NCI-H2081 treated with DMSO at 0.1 percent for 48 hours (cell line): Measurements from ENCODE around the gene SBF2.

Experiments used
- DNase-seq: peaks from one replicate; lab custom pipeline; 2025; lab: John Stamatoyannopoulos, UW

Gene SBF2

DNA sequence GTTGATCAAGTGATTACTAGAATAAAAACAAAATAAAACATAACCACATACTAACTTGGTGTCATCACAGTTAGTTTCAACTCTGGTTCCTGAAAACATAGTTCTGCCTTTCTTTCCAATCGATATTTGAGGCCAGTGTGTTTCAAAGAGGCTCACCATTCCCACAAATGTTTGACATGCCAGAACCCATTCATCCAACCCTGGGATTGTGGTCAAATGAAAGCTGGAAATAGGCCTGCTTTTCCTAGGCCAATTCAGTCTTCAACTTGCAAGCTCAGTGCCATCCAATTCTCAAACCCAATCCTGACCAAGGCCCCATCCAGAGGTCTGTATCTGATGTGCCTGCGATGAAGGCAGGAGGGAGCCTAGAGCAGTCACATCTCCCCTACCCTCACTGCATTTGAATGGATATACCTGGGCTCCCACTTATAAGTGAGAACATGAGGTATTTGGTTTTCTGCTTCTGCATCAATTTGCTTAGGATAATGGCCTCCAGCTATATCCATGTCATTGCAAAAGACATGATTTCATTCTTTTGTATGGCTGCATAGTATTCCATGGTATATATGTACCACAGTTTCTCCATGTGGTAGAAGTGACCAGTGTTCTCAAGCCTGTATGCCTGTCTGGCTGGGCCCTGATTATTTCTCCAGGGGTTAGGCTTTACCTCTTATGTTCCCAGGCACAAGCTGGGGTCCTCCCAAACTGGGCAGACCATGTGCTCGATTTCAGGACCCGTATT is 486.9 kb downstream of the SBF2 start:
- DNase-seq = no peak

DNA sequence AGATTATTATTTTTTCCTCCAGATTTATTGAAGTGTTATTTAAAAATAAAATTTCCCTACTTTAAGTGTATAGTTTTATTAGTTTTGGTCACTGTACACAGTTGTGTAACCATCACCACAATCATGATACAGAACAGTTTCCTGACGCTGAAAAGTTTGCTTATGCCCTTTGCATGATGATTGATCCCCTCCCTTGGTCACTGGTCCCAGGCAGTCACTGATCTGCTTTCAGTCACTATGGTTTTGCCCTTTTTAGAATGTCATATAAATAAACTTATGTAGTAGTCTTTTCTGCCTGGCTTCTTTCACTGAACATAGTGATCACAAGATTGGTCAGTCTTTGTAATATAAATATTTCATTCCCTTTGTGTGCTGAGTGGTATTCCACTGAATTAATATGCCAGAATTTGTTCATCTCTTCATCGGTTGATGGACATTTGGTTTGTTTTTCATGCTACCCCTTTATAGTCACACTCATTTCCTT is 489.6 kb downstream of the SBF2 start:
- no peak for DNase-seq

DNA sequence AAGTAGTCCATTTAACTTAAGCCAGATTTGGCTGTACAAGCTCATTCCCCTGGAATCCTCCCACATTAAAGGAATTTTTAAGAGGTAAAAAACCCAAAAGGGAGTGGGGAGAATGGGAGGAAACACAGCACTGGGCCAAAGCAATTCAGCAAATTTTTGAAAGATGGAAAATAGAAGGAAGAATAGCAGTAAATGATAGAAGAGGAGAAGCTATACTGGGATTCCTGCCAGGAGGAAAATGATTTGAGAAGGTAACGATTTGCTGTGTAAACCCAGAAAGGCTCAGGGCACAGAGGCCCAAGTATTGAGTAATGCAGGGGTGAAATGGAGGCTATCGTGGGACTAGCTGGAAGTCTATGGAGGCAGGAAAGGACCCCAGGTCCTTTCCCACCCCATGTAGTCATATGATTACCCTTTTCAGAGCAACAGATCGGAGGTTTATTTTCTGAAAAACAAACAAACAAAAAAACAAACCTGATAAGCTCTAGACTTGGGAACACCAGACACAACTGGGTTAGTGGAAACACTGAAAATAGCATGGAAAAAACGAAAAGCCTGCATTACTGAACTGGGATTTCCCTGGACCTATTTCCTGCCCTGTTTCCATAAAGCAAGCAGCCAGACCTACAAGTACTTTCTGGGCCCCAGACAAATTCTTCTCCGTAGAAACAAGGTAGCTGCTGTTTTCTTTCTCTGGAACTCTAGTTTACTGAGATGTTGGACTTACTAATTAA is 490.2 kb downstream of the SBF2 start:
- DNase-seq = no peak

DNA sequence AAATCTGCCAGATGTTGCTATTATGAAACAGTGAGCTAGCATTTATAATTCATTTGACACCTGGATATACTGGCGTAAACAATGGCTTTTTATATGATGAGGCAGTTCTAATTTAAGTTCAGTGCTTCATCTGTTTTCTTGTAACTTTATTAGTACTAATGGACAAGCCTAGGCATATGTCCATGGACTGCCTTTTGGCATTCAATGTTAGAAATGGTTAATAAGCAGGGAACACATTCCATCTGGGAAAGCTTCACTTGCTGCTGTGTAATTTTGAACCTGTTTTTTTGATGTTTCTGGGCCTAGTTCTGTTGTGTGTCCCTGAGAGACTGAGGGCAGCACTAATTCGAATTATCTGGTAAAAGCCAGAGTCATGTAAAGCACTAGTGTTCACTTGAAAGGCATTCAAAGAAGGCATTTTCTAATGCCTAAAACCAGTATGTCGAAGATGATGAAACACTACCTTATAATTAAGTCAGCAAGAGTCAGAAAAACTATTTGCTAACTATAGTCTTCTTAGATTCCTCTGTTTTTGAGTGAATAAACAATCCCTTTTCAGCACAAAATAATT is 491.6 kb downstream of the SBF2 start:
- no peak for DNase-seq

DNA sequence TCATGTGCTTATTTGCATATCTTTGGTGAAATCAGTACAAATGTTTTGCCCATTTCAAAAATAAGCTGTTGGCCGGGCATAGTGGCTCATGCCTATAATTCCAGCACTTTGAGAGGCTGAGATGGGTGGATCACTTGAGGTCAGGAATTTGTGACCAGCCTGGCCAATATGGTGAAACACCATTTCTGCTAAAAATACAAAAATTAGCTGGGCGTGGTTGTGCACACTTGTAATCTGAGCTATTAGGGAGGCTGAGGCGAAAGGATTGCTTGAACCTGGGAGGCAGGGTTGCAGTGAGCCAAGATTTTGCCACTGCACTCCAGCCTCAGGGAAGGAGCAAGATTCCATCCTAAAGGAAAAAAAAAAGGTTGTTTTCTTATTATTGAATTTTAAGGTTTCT is 494.1 kb downstream of the SBF2 start:
- no peak for DNase-seq

DNA sequence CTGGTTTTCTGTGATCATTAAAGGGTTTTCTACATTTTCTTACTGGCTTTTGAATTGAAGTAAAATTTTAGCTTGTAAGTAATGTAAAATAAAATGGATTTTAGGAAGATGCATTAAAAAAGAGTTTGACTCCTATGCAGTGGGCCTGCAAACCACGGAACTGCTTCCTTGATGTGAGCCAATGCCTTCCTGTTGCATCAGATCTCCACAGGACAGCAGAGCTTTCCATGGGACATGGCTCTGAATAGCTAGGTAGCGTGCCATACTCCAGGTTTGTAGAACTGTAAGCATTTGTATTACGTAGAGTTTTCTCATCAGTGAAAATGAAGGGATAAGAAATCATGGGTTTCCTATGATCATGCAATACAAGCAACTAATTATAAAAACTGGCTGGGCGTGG is 496.7 kb downstream of the SBF2 start:
- no peak for DNase-seq

DNA sequence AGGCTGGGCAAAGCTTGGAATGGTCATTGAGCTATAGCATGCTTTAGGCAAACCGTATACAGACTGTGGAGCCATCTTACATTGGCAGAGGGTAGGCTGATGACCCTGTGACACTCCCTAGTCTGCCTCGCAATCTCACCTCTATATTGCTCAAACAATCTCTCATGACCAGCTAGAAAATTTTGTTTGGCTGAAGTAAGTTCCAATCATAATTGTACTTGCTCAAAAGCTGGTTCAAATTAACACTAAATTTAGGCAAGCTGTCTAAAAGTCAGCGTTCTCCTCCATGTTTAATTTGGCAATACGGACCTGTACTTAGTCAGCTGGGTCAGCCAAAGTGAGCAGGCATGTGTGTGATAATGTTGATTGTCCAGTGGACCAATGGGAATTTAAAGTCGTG is 497.2 kb downstream of the SBF2 start:
- DNase-seq = no peak

DNA sequence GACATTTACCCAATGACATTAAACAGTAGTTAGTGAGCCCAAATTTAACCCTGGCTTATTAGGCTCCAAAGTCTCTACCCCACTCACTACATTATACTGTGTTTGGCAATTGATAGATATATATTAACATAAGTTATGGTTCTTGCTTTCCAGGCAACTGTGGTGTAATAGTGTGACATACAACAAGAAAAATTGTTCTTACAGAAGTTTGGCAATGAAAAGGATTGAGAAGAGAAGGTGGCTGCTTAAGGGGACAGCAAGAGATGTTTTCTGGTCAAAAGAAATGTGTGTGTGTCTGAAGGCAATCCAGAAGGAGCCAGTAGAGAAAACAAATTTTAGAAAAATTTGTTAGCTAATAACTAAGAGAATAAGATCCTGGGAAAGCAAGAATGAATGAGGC is 497.8 kb downstream of the SBF2 start:
- no peak for DNase-seq

DNA sequence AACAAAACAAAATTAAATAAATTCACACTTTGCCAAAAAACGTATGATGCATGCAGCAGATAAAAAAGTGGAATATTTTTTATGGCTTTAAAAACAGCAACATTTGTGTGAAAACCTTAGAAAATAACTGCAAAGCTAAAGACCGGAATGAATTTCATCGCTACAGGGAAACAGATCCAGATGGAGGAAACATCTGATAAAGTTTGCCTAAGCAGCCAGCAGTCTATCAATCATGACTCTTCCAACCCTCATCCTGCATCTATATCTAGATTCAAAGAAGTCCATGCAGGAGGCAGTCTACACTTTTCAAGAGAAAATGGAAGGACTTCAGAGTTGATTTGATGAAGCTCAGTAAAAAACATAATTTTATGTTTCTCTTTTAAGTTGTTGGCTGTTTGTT is 503.3 kb downstream of the SBF2 start:
- no peak for DNase-seq

DNA sequence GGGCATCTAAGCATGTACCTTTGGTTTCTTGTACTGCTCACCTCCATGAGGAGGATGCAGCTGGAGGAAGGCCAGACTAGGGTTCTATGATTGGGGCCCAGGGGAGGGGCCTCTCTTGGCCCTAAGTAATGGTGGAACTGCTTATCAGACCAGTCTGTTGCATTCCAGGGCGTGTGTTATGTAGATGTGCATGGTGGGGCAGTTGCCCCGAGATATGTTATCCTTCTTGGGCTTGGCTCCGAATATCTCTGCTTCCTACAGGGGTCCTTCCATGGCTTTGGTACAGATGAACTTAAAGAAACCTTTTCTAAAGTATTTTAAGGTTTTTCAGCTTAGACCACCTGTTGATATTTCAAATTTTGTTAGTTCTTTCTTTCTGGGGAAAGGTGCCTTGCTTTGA is 504.1 kb downstream of the SBF2 start:
- no peak for DNase-seq

DNA sequence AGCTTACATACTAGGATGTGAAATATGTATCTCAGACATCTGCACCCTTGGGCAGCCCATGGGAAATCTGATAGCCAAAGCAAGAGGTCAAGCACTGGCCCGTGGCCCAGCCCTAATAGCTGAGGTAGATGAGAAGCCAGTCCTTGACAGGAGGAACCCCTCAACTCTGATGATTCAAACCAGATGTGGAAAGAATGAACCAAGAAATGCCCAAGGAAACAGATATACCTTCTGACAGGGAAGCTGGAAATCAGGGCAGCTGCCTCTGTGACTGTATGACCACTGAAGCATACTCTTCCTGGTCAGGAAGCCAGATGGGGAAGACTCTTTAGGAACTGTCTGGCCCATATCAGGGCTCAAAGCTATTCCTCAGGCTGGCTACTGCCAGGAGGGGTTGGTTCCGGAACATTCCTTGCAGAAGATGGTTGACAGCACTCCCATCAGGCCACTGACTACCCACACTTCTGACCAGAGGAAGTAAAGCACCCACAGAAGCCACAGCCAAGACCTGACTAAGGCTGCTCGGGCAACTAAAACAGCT is 506.0 kb downstream of the SBF2 start:
- no peak for DNase-seq

DNA sequence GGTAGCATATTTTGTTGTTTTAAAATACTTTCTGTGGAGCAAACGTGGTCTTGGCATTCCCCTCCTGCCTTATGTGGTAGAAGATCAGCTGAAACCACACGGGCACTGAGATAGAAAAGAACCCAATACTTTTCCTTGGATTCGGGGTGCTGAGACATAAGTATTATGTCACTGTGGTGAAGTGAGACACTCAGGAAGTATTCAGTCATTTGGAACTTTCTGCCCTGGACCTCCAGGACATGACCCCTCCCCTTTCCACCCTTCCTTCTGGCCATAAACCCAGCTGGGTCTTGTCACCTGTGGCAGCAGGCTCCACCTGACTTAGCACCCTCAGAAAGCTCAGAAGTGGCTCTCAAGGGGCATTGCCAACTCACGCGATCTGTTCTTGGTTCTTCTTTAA is 506.8 kb downstream of the SBF2 start:
- DNase-seq = no peak

DNA sequence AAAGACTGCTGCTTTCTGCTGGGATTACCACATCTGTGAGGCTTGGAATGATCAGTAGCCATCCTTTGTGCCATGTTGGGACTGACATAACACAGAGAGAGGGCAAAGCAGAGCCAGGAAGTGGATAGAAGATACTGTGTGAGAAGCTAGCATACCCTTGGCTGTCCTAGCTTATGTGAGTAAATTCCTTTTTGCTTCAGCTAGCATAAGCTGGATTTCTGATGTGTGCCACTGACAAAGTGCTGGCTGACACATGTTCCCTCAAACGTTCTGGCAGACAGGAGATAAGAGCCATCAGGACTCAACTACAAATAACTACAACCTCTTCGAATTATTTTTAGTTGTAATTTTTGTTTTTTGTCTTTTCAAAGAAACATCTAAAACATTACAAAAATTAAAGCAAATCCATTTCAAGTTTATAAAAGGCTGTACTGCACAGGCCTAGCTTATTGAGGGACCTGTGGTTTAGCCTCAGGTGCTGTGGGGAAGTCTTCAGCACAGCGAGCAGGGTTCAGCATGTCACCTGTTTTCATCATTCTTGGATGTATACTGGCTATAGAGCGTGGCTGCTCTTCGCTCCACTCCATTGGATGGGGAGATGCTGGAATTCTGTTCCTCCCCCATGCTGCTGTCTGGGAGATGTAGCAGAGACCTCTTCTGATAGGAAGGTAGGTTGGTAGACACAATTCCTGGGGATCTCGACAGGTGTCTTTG is 509.3 kb downstream of the SBF2 start:
- DNase-seq = no peak

DNA sequence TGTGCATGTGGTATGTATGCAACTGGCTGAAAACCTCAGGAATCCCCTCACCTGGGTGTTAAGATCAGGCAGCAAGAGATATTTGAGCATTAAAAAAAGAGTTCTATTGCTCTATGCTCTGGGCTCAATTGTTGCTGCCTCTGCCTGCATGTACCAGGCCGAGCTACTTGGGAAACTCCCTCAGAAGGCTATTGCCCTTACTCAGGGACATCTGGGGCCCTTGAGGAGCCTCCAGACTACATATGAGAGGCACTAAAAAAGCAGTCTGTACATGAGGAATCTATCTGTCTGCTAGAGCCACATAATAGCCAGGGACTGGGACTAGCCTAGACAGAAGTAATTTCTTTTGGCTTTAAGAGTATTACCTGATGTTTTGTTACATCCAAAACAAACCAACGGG is 510.0 kb downstream of the SBF2 start:
- DNase-seq = no peak

DNA sequence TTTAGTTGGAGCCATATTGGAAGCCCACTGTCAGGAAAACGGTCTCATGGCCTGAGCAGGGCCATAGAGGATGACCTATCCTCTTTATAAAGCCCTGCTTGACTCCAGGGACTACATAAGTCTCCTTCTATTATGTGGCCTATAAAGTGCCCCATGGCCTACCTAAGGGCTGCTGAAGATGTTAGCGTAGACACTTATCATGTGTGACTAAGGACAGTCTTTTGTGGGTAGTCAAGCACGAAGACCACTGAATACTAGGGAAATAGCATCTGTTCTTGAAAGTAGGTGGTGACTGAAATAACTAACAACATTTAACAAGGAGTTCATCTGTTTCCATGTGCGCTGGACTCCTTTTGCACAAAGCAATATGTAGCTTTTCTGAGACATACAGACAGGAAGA is 513.1 kb downstream of the SBF2 start:
- no peak for DNase-seq

DNA sequence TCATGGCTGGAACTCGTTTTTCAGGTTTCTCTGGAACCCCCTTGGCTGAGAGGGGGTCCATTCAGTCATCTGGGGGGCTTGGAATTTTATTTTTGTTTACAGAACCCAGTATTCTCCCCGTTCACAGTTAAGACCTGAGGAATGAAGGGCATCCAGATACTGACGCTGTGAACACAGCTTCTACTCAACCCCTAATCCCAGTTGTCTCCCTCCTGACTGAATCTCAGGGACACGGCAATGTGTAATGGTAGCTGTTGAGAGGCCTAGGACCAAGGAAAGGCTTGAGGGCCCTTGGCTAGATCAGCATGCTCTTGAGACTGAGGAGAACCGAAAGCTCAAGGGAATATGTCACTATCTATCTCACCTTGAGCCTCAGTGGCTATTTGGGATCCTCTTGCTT is 516.5 kb downstream of the SBF2 start:
- DNase-seq = no peak

DNA sequence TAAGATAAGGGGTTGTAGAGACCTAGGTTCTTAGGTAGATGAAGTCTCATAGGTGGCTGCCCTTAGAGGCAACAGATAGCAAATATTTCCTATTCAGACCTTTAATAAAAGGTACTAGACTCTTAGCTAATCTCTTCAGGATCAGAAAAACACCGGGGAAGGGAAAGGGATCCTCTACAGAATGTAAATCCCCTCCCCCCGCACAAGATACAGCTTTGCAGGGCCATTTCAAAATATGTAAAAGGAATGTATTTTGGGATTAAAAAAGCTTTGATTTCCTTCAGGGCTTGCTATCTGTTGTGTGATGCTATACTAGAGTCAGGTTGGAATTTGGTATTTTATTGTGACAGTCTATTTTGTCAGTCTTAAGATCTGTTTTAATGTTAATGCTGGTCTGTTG is 517.0 kb downstream of the SBF2 start:
- no peak for DNase-seq

DNA sequence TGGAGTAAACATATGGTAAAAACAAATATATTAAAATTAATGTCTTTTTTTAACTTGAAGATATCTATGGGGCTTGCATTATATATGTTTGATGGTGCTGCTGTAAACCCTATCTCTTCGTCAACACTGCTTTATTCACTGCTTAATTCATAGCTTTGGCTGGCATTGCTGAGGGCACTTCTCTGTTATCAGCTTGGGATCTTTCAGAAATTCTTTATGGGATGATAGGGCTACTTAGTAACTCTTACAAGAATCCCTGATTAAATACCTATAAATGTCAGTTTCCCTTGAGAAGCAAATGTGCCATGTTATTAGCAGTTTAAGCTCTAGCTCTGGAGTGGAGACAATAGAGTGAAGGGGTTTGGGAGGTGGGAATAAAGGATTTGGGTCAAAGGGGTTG is 517.8 kb downstream of the SBF2 start:
- no peak for DNase-seq

DNA sequence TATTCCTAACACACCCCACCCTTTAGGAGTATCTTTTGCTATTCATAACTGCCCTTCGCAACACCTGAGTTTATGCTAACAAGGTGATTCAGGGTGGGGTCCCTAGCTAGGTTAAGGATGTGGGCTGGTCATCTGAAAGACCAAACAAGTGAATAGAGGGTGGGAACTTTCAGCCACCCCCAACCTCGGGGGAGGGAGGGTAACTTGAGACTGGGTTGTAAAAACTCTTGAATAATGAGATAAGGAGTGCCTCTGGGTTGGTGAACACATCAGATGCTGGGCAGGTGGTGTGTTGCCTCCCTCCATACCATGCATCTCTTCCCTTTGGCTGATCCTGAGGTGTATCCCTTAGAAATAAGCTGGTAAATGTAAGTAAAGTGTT is 518.6 kb downstream of the SBF2 start:
- no peak for DNase-seq

DNA sequence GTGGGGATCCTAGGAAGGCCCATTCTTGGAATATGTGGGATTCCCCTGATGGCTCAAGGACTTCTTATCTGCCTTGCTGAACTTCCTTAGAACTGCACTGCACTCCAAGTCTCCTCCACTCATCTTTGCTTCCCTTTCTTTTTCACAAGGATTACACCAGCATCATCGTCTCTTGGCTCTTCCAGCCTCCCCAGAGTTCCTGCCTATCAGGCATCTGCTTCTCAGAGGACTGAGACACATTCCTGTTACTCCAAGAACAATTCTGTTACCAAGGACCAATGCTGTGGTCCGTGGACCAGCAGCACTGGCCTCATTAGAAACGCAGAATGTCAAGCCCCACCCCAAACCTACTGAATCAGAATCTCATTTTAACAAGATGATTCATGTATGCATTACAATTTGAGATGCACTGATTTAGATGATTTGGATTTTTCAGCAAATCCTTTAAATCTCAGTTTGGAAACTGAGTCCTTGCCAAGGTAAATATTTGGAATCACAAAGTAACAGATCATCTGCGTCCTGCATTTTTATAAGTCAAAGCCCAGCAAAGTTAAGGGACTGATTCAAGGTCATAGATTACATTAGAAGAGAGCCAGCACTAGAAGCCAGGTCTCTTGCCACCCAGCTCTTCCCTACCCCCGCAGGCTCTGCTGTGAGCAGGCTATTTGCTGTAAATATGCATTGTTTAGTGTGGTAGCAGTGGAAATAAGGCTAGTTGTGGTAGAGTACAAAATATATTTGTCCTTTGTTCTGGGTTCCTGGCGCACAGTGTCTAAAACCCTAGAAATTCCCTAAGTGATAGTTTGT is 519.2 kb downstream of the SBF2 start:
- no peak for DNase-seq

DNA sequence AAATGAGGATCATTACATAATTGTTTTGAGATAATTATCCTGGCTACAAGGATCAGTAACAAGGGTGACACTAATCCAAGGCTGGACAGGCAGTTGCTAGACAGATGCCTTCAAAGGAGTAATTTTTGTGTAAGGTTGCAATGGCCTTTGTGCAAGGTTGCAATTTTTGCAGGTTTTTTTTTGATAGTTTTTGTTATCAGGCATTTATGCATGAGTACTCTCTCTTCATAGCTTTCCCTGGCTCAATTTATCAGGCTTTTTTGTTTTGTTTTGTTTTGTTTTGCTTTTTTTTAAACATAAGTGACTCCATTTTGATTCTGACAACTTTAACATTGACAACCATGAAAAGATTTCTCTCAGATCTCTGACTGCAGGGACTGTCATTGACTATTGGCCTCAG is 519.9 kb downstream of the SBF2 start:
- DNase-seq = no peak

DNA sequence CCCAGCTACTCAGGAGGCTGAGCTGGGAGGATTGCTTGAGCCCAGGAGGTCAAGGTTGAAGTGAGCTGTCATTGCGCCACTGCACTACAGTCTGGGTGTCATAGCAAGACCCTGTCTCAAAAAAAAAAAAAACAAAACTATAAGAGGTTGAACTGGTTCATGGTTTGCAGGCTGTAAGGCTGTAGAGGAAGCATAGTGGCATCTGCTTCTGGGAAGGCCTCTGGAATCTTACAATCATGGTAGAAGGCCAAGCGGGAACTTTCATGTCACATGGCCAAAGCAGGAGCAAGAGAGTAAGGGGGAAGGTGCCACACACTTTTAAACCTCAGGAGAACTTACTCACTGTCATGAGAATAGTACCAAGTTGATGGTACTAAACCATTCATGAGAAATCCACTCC is 520.5 kb downstream of the SBF2 start:
- DNase-seq = no peak
